ENCODE data around the gene SALL3.

SALL3 gene

GRCh38 chr18:78979730-78980278, at the start of gene SALL3:
Gene SALL3, plus strand, starts transcription at chr18:78979818. Its CDS starts 457 bp downstream, at chr18:78980275.
- Mint-ChIP-seq H3K4me3 (peak within 1 kb of the TSS; percentile 92), H3K27ac (no peak within 1 kb of the TSS), H3K4me1 (peaks cover 76% of the 10 kb centered on the region), H3K27me3 (ENCODE audit: low read depth, poor library complexity) (peaks cover 39% of the 10 kb centered on the region), H3K9me3 (no peaks in the 10 kb centered on the region), H3K36me3 (ENCODE audit: low read depth) (no peaks in the 10 kb centered on the region)
- DNase-seq: peak; percentile 73
- TF ChIP-seq, protein P1, sequence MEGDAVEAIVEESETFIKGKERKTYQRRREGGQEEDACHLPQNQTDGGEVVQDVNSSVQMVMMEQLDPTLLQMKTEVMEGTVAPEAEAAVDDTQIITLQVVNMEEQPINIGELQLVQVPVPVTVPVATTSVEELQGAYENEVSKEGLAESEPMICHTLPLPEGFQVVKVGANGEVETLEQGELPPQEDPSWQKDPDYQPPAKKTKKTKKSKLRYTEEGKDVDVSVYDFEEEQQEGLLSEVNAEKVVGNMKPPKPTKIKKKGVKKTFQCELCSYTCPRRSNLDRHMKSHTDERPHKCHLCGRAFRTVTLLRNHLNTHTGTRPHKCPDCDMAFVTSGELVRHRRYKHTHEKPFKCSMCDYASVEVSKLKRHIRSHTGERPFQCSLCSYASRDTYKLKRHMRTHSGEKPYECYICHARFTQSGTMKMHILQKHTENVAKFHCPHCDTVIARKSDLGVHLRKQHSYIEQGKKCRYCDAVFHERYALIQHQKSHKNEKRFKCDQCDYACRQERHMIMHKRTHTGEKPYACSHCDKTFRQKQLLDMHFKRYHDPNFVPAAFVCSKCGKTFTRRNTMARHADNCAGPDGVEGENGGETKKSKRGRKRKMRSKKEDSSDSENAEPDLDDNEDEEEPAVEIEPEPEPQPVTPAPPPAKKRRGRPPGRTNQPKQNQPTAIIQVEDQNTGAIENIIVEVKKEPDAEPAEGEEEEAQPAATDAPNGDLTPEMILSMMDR (IDR thresholded peaks at IDR 0.05): no peak

GRCh38 chr18:78932281-78932680, 47.3 kb upstream of the SALL3 start:
- Mint-ChIP-seq H3K27ac (no peak overlapping the region), H3K27me3 (ENCODE audit: low read depth, poor library complexity) (peaks cover 23% of the 10 kb centered on the region), H3K9me3 (peaks cover 14% of the 10 kb centered on the region), H3K4me1 (peaks cover 6% of the 10 kb centered on the region), H3K4me3 (no peak overlapping the region), H3K36me3 (ENCODE audit: low read depth) (no peaks in the 10 kb centered on the region)
- TF ChIP-seq, protein P1 (IDR thresholded peaks at IDR 0.05): no peak
- DNase-seq: no peak

DNA sequence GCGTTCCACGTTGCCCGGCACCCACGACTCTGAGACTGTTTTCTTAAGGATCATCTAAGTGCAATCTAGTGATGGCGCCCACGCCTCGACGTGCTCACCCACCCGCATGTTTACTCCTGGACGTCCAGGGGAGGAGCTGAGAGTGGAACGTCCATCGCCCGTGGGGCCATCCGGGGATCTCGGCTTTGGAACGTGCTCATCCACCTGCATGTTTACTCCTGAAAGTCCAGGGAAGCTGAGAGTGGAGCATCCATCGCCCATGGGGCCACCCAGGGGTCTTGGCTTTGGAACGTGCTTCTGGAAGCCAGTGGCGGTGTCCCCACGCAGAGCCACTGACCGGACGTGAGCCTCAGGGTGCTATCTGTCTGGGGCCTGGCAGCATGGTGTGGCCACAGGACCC, 45.6 kb upstream of the SALL3 start:
- peaks cover 6% of the 10 kb centered on the region for H3K4me1 Mint-ChIP-seq
- no peak for DNase-seq
- H3K9me3 Mint-ChIP-seq: peaks cover 1% of the 10 kb centered on the region
- no peak overlapping the region for H3K27ac Mint-ChIP-seq
- H3K4me3 Mint-ChIP-seq: no peak overlapping the region
- TF ChIP-seq, protein P1 (IDR thresholded peaks at IDR 0.05): no peak
- no peaks in the 10 kb centered on the region for H3K36me3 Mint-ChIP-seq (ENCODE audit: low read depth)
- peaks cover 19% of the 10 kb centered on the region for H3K27me3 Mint-ChIP-seq (ENCODE audit: low read depth, poor library complexity)

GRCh38 chr18:78934551-78935225, 44.9 kb upstream of the SALL3 start:
- Mint-ChIP-seq H3K36me3 (ENCODE audit: low read depth) (no peaks in the 10 kb centered on the region), H3K27me3 (ENCODE audit: low read depth, poor library complexity) (peaks cover 16% of the 10 kb centered on the region), H3K9me3 (no peaks in the 10 kb centered on the region), H3K27ac (no peak overlapping the region), H3K4me1 (peaks cover 12% of the 10 kb centered on the region), H3K4me3 (no peak overlapping the region)
- TF ChIP-seq, protein P1 (IDR thresholded peaks at IDR 0.05): no peak
- no peak for DNase-seq

GRCh38 chr18:78935406-78935805, 44.2 kb upstream of the SALL3 start:
- Mint-ChIP-seq H3K27ac (no peak overlapping the region), H3K9me3 (no peaks in the 10 kb centered on the region), H3K36me3 (ENCODE audit: low read depth) (no peaks in the 10 kb centered on the region), H3K4me3 (no peak overlapping the region), H3K27me3 (ENCODE audit: low read depth, poor library complexity) (peaks cover 16% of the 10 kb centered on the region), H3K4me1 (peaks cover 19% of the 10 kb centered on the region)
- TF ChIP-seq, protein P1 (IDR thresholded peaks at IDR 0.05): no peak
- no peak for DNase-seq

All from nephron progenitor cell (in vitro differentiated cells).